Measurements from ENCODE around the gene CAMTA1. TPM values are rescaled to one million over a fixed set of nuclear protein-coding genes. Genes with fewer than 3 reads are reported as not detected.

The CAMTA1 gene
- total and polyA plus RNA-seq, 9 of the 15 experiments (the other 6 are each of a cell fraction or from before 2014, with no cell fraction given), result 43.9 to 161 (median 65.9) TPM

DNA sequence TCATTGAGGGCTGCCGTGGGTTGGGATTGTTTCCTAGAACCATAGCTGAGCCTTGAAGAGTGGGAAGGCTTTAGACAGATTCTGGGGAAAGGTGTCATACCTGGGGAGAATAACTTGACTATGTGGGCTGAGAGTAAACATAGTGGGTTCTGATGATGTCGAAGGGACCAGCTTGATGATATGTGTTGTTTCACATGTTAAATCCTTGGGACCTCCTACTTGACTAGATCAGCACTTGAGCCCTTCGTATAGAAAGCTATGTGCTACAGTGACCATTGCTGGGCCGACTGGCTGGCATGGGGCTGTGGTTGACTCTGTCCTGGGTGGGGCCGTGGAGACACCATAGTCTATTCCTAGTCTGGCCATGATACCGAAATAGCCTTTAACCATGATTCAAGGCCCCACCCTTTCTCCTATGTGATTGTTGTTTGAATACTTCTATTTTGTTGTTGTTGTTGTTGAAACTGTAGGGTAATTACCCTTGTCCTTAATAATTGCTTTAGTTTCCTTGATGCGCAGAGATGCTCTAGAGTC, 423.5 kb downstream of the CAMTA1 start:
- Histone ChIP-seq H3K4me3 (no peak overlapping the region), H3K4me2 (ENCODE audit: insufficient read depth, low read length) (no peak overlapping the region), H3K27ac (ENCODE audit: extremely low read depth, low read depth, low read length) (no peak overlapping the region), H3K4me1 (replicated peaks in 1 of 2; ENCODE audit: control insufficient read depth in 2 of 2, insufficient read depth in 2 of 2, low read length in 2 of 2) (no peaks in the 10 kb centered on the region), H3K9me3 (replicated peaks; ENCODE audit: control insufficient read depth, insufficient read depth, low read depth, low read length) (no peaks in the 10 kb centered on the region), H3K9ac (ENCODE audit: insufficient read depth in 1 of 2, low read depth in 2 of 2, low read length in 2 of 2) (no peak overlapping the region), H2AFZ (ENCODE audit: low read depth, low read length) (no peak overlapping the region), H3K36me3 (ENCODE audit: control insufficient read depth, insufficient read depth, low read length) (no peaks in the 10 kb centered on the region), H4K20me1 (replicated peaks; ENCODE audit: control insufficient read depth, insufficient read depth, low read length) (peaks cover 5% of the 10 kb centered on the region; the same call in 1 of the 2 replicates), H3K79me2 (ENCODE audit: control insufficient read depth, insufficient read depth, low read length) (no peaks in the 10 kb centered on the region), H3K27me3 (ENCODE audit: control insufficient read depth in 2 of 2, insufficient read depth in 2 of 2, low read length in 2 of 2) (no peaks in the 10 kb centered on the region; a peak in 1 of 5 replicates), H3K9me1 (ENCODE audit: control insufficient read depth, insufficient read depth, low read length) (no peaks in the 10 kb centered on the region)
- CTCF ChIA-PET (ENCODE audit: low intra/inter-chr PET ratio), result no interaction called here
- no TSS peak for BruUV-seq (replicated peaks)
- intact Hi-C loops (cut with micrococcal nuclease) (loop anchor here (1.0 to 2.0 kb wide), 2 partner anchors 166 to 488 kb away; no protein-coding TSS in a partner anchor), in situ Hi-C loops (cut with MboI) (loop anchor here (25.0 kb wide), 2 partner anchors 721 to 946 kb away; partner anchors contain the start of genes GPR153 and PLEKHG5)
- no peak for TF ChIP-seq PRPF4 (IDR thresholded peaks at IDR 0.05; ENCODE audit: insufficient read depth, low read depth, low read length, poor library complexity, severe bottlenecking)
- TF ChIP-seq NFATC3 (IDR thresholded peaks at IDR 0.05), result no peak
- TF ChIP-seq IRF2 (CRISPR knock-in tag; IDR thresholded peaks at IDR 0.05), result no peak
- no peak for TF ChIP-seq KDM2B (CRISPR knock-in tag; IDR thresholded peaks at IDR 0.05)
- TF ChIP-seq, protein P1, sequence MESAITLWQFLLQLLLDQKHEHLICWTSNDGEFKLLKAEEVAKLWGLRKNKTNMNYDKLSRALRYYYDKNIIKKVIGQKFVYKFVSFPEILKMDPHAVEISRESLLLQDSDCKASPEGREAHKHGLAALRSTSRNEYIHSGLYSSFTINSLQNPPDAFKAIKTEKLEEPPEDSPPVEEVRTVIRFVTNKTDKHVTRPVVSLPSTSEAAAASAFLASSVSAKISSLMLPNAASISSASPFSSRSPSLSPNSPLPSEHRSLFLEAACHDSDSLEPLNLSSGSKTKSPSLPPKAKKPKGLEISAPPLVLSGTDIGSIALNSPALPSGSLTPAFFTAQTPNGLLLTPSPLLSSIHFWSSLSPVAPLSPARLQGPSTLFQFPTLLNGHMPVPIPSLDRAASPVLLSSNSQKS (CRISPR knock-in tag; IDR thresholded peaks at IDR 0.05), result no peak
- TF ChIP-seq ZNF239 (CRISPR knock-in tag; IDR thresholded peaks at IDR 0.05), result no peak
- TF ChIP-seq RCOR1 (IDR thresholded peaks at IDR 0.05; ENCODE audit: borderline replicate concordance in 1 of 2, low read depth in 2 of 2, low read length in 2 of 2), result no peak
- no peak for TF ChIP-seq SMARCE1 (IDR thresholded peaks at IDR 0.05)
- no peak for TF ChIP-seq TEAD4 (IDR thresholded peaks at IDR 0.05; ENCODE audit: low read length)
- TF ChIP-seq TEAD4 (CRISPR knock-in tag; IDR thresholded peaks at IDR 0.05; ENCODE audit: borderline replicate concordance), result no peak
- TF ChIP-seq, protein P2, sequence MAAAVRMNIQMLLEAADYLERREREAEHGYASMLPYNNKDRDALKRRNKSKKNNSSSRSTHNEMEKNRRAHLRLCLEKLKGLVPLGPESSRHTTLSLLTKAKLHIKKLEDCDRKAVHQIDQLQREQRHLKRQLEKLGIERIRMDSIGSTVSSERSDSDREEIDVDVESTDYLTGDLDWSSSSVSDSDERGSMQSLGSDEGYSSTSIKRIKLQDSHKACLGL (CRISPR knock-in tag; IDR thresholded peaks at IDR 0.05; ENCODE audit: borderline replicate concordance, poor library complexity, severe bottlenecking), result no peak
- no peak for TF ChIP-seq SRSF3 (IDR thresholded peaks at IDR 0.05; ENCODE audit: insufficient read depth, low read length)
- TF ChIP-seq SIN3A (IDR thresholded peaks at IDR 0.05; ENCODE audit: borderline replicate concordance in 2 of 2, control insufficient read depth in 1 of 2, low read depth in 2 of 2, low read length in 2 of 2), result no peak
- TF ChIP-seq, protein P3, sequence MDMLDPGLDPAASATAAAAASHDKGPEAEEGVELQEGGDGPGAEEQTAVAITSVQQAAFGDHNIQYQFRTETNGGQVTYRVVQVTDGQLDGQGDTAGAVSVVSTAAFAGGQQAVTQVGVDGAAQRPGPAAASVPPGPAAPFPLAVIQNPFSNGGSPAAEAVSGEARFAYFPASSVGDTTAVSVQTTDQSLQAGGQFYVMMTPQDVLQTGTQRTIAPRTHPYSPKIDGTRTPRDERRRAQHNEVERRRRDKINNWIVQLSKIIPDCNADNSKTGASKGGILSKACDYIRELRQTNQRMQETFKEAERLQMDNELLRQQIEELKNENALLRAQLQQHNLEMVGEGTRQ (CRISPR knock-in tag; IDR thresholded peaks at IDR 0.05), result no peak
- TF ChIP-seq ZNF174 (CRISPR knock-in tag; IDR thresholded peaks at IDR 0.05), result no peak
- no peak for TF ChIP-seq ARHGAP35 (IDR thresholded peaks at IDR 0.05; ENCODE audit: partially characterized antibody)
- no peak for TF ChIP-seq ZNF143 (CRISPR knock-in tag; IDR thresholded peaks at IDR 0.05)
- no peak for TF ChIP-seq HCFC1 (IDR thresholded peaks at IDR 0.05; ENCODE audit: low read depth, low read length)
- no peak for TF ChIP-seq GATA2 (CRISPR knock-in tag; IDR thresholded peaks at IDR 0.05)
- DNase-seq (ENCODE audit: extremely low read depth in 1 of 4, low spot score in 3 of 4) (no peak), FAIRE-seq (no peak), ATAC-seq (no peak)
- 3% methylated on average over 7 of the region's 7 CpGs for WGBS (ENCODE audit: insufficient coverage, low coverage, missing lambda C conversion rate)
- POLR2A ChIA-PET, result interaction anchor here (0.8 to 1.3 kb wide), 2 partner anchors 10 to 166 kb away, joined by 3 to 6 read pairs; no protein-coding TSS in a partner anchor
